ENCODE data around the gene ARHGAP22. TPM values are rescaled to one million over a fixed set of nuclear protein-coding genes. Genes with fewer than 3 reads are reported as not detected.

Gene ARHGAP22
- total RNA-seq, 6 donors from 2014 or later: 1.4 to 25.1 (median 7.1) TPM

DNA sequence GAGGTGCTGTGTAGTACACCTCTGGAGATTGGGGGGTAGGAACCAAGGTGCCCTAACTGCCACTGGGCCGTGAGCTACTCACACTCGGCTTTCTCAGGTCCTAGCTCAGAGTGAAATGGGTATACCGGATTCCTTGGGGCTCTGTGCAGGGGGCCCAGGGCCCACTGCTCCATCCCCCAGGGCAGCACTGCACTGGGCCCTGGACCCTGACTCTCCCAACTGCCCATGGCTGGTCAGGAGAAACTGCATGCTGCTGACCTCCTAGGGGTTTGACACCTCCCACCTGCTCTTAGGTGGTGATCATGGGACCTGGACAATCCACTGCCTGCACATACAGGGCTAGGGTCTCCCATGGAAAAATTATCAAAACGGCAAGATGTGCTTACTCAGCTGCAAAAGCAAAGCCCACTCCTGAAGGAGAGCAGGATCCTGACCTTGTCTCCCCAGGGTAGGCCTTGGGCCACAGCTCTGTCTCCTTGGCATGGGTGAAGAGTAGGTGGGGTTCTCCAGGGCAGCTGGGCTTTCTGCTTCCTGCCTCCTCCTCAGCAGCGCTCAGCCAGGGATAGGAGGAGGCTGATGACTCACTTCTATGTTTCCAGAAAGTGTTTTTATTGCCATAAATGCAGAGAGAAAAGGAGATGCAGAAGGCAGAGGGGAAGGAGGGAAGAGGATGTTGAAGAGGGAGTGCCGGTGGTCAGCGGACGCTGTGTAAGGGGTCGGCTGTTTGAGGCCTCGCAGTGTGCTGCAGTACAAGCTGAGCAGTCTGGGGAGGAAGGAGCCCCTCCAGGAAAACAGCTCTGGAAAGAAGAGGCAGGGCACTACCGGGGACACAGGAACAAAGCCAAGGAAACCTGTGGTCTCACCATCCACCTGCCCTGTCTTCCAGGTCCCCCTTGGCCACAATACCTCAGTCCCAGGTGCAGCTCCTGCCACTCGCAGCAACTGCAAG is 107.8 kb downstream of the ARHGAP22 start:
- WGBS, 2 donors: 52 to 69% methylated on average over 9 to 12 of the region's 12 CpGs
- ATAC-seq (ENCODE audit: low FRiP score in 2 of 2) (peak in 1 of 2 donors; percentile 73), DNase-seq (no peak)
- no peak overlapping the region for H3K27ac ChIP-seq
- no peaks in the 10 kb centered on the region for H3K9me3 ChIP-seq
- no peaks in the 10 kb centered on the region for H3K27me3 ChIP-seq
- no peak overlapping the region for H3K4me3 ChIP-seq
- peaks cover 0 to 6% (median 0%) of the 10 kb centered on the region in 4 donors for H3K4me1 ChIP-seq
- TF ChIP-seq, protein P1, sequence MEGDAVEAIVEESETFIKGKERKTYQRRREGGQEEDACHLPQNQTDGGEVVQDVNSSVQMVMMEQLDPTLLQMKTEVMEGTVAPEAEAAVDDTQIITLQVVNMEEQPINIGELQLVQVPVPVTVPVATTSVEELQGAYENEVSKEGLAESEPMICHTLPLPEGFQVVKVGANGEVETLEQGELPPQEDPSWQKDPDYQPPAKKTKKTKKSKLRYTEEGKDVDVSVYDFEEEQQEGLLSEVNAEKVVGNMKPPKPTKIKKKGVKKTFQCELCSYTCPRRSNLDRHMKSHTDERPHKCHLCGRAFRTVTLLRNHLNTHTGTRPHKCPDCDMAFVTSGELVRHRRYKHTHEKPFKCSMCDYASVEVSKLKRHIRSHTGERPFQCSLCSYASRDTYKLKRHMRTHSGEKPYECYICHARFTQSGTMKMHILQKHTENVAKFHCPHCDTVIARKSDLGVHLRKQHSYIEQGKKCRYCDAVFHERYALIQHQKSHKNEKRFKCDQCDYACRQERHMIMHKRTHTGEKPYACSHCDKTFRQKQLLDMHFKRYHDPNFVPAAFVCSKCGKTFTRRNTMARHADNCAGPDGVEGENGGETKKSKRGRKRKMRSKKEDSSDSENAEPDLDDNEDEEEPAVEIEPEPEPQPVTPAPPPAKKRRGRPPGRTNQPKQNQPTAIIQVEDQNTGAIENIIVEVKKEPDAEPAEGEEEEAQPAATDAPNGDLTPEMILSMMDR (IDR thresholded peaks at IDR 0.05): no peak
- TF ChIP-seq POLR2A (IDR thresholded peaks at IDR 0.05) (no peak), POLR2AphosphoS5 (IDR thresholded peaks at IDR 0.05) (no peak), EP300 (IDR thresholded peaks at IDR 0.05) (no peak)
- no peaks in the 10 kb centered on the region for H3K36me3 ChIP-seq

DNA sequence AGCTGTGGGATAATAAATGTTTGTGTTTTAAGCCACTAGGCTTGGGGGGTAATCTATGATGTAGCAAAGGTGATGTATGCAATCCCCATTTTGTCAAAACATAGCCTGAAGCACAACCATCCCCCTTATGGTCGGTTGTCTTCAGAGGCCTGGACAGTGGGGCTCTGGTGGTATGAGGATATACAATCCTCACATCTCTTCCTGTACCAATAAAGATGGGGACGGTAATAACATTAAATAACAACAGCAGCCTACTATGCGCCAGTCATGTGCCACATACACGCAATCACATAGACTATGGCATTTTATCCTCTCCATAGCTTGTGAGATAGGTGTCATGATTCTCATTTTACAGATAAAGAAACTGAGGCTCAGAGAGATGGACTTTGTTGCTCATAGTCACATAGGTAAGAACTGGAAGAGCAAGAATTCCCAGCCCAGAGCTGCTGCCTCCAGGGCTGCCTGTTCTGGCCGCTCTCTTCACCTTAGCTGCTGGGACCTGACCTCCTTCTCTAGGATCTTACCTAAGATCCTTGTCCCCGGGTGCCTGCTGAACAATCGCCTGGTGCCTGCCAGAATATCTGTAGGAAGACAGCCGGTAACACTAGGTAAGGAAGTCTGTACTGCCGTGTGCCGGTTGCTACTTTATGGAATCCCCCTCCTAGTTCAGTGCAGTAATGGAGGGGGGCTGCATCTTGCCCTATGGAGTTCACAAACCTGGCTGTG is 108.6 kb downstream of the ARHGAP22 start:
- TF ChIP-seq EP300 (IDR thresholded peaks at IDR 0.05): no peak
- TF ChIP-seq, protein P1 (IDR thresholded peaks at IDR 0.05): no peak
- WGBS, 2 donors: 82 to 87% methylated on average over 8 to 10 of the region's 10 CpGs
- Histone ChIP-seq H3K36me3 (no peaks in the 10 kb centered on the region), H3K9me3 (no peaks in the 10 kb centered on the region), H3K27ac (no peak overlapping the region), H3K4me3 (no peak overlapping the region), H3K27me3 (no peaks in the 10 kb centered on the region), H3K4me1 (peaks cover 0 to 6% (median 0%) of the 10 kb centered on the region in 4 donors)
- ATAC-seq (ENCODE audit: low FRiP score in 2 of 2) (no peak), DNase-seq (no peak)

DNA sequence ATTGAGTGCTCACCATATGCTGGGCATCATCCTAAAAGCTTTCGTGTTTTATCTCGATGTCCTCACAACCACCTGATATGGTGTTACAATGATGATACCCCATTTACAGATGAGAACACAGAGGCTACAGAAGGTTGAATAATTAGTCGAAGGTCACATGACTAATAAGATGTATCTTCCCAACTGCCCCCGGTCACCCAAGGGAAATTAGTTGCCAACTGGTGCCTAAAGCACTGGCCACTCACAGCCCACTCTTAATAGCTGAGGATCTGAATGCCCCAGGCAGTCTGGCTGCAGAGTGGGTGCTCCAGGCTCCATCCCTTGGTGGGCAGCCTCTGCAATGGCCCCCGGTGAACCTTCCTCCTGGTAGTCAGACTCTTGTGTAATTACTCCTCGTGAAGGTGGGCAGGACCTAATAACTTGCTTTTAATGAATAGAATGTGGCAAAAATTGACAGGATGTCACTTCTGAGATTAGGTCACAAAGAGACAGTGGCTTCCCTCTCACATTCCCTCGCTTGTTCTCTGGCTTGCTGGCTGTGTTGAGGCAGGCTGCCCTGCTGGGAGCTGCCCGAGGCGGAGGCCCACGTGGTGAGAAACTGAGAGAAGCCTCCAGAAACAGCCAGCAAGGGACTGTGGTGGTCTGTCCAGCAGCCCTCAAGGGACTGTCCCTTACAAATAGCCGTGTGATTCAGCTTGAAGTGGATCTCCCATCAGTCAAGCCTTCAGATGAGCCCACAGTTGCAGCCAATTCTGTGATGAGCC is 109.4 kb downstream of the ARHGAP22 start:
- H3K27me3 ChIP-seq: no peaks in the 10 kb centered on the region
- TF ChIP-seq, protein P1 (IDR thresholded peaks at IDR 0.05): no peak
- TF ChIP-seq POLR2A (IDR thresholded peaks at IDR 0.05): no peak
- no peak for TF ChIP-seq POLR2AphosphoS5 (IDR thresholded peaks at IDR 0.05)
- no peak for TF ChIP-seq EP300 (IDR thresholded peaks at IDR 0.05)
- ATAC-seq (ENCODE audit: low FRiP score in 2 of 2) (no peak), DNase-seq (no peak)
- H3K4me3 ChIP-seq: no peak overlapping the region
- H3K27ac ChIP-seq: no peak overlapping the region
- peaks cover 0 to 6% (median 0%) of the 10 kb centered on the region in 4 donors for H3K4me1 ChIP-seq
- H3K36me3 ChIP-seq: no peaks in the 10 kb centered on the region
- no peaks in the 10 kb centered on the region for H3K9me3 ChIP-seq
- WGBS, 2 donors: 80 to 87% methylated on average over 10 to 11 of the region's 11 CpGs

DNA sequence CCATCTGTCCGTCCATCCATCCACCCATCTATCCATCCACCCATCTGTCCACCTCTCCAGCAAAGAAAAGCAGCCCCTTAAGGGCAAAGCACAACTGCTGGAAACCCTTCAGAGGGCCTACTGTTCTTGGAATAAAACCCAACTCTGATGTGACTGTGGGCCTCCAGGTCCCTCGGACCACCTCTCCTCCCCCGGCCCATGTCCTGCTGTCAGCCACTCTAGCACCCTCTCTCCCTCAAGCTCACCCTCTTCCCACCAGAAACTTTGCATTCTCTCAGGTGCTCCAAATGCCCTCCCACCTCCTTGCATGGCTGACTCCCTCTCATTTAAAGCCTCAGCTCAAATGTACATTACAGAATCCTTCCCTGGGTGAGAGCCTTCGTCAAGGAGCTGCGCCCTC is 110.3 kb downstream of the ARHGAP22 start:
- Histone ChIP-seq H3K36me3 (no peaks in the 10 kb centered on the region), H3K27me3 (no peaks in the 10 kb centered on the region), H3K4me1 (peaks cover 0 to 6% (median 0%) of the 10 kb centered on the region in 4 donors), H3K4me3 (no peak overlapping the region), H3K27ac (no peak overlapping the region), H3K9me3 (no peaks in the 10 kb centered on the region)
- WGBS, 2 donors: 44 to 90% methylated on average over 5 of the region's 5 CpGs
- DNase-seq (no peak), ATAC-seq (ENCODE audit: low FRiP score in 2 of 2) (no peak)
- TF ChIP-seq POLR2A (IDR thresholded peaks at IDR 0.05) (no peak), EP300 (IDR thresholded peaks at IDR 0.05) (no peak), POLR2AphosphoS5 (IDR thresholded peaks at IDR 0.05) (no peak)
- TF ChIP-seq, protein P1 (IDR thresholded peaks at IDR 0.05): no peak

Measured in upper lobe of left lung (tissue), 6 donors.